ENCODE measurements around the gene KRTAP29-1.
"Not testable (repeated sequence)": the region's sequence is repeated elsewhere in the genome, so short reads cannot be mapped to it uniquely, and the experiment has no call there.

The KRTAP29-1 gene

DNA sequence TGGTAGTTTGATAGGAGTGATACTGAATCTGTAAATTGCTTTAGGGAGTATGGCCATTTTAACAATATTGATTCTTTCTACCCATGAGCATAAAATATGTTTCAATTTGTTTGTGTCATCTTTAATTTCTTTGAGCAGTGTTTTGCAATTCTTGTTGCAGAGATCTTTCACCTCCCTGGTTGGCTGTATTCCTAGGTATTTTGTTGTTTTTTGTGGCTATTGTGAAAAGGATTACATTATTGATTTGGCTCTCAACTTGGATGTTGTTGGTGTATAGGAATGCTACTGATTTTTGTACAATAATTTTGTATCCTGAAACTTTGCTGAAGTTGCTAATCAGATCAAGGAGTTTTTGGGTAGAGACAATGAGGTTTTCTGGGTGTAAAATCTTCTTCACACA, 44.2 kb downstream of the KRTAP29-1 start:
- ATAC-seq = no peak
- TF ChIP-seq OSR1 (CRISPR knock-in tag; IDR thresholded peaks at IDR 0.05) (no peak), CSDC2 (CRISPR knock-in tag; IDR thresholded peaks at IDR 0.05) (no peak), ZFP3 (CRISPR knock-in tag; IDR thresholded peaks at IDR 0.05) (no peak), BACH2 (CRISPR knock-in tag; IDR thresholded peaks at IDR 0.05; ENCODE audit: borderline replicate concordance) (no peak), ARNTL (CRISPR knock-in tag; IDR thresholded peaks at IDR 0.05; ENCODE audit: borderline replicate concordance, low read depth) (no peak), RARB (CRISPR knock-in tag; IDR thresholded peaks at IDR 0.05) (no peak), TCF4 (CRISPR knock-in tag; IDR thresholded peaks at IDR 0.05; ENCODE audit: borderline replicate concordance) (no peak), ESRRG (CRISPR knock-in tag; IDR thresholded peaks at IDR 0.05) (no peak), ZFP30 (CRISPR knock-in tag; IDR thresholded peaks at IDR 0.05) (no peak), PPARA (CRISPR knock-in tag; IDR thresholded peaks at IDR 0.05; ENCODE audit: borderline replicate concordance) (no peak), SNAI2 (CRISPR knock-in tag; IDR thresholded peaks at IDR 0.05) (no peak), ZNF70 (CRISPR knock-in tag; IDR thresholded peaks at IDR 0.05) (no peak), ISL1 (CRISPR knock-in tag; IDR thresholded peaks at IDR 0.05) (no peak)
- TF ChIP-seq, protein P1, sequence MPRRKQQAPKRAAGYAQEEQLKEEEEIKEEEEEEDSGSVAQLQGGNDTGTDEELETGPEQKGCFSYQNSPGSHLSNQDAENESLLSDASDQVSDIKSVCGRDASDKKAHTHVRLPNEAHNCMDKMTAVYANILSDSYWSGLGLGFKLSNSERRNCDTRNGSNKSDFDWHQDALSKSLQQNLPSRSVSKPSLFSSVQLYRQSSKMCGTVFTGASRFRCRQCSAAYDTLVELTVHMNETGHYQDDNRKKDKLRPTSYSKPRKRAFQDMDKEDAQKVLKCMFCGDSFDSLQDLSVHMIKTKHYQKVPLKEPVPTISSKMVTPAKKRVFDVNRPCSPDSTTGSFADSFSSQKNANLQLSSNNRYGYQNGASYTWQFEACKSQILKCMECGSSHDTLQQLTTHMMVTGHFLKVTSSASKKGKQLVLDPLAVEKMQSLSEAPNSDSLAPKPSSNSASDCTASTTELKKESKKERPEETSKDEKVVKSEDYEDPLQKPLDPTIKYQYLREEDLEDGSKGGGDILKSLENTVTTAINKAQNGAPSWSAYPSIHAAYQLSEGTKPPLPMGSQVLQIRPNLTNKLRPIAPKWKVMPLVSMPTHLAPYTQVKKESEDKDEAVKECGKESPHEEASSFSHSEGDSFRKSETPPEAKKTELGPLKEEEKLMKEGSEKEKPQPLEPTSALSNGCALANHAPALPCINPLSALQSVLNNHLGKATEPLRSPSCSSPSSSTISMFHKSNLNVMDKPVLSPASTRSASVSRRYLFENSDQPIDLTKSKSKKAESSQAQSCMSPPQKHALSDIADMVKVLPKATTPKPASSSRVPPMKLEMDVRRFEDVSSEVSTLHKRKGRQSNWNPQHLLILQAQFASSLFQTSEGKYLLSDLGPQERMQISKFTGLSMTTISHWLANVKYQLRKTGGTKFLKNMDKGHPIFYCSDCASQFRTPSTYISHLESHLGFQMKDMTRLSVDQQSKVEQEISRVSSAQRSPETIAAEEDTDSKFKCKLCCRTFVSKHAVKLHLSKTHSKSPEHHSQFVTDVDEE (CRISPR knock-in tag; IDR thresholded peaks at IDR 0.05) = no peak
- TF ChIP-seq, protein P2, sequence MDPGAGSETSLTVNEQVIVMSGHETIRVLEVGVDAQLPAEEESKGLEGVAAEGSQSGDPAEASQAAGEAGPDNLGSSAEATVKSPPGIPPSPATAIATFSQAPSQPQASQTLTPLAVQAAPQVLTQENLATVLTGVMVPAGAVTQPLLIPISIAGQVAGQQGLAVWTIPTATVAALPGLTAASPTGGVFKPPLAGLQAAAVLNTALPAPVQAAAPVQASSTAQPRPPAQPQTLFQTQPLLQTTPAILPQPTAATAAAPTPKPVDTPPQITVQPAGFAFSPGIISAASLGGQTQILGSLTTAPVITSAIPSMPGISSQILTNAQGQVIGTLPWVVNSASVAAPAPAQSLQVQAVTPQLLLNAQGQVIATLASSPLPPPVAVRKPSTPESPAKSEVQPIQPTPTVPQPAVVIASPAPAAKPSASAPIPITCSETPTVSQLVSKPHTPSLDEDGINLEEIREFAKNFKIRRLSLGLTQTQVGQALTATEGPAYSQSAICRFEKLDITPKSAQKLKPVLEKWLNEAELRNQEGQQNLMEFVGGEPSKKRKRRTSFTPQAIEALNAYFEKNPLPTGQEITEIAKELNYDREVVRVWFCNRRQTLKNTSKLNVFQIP (CRISPR knock-in tag; IDR thresholded peaks at IDR 0.05; ENCODE audit: borderline replicate concordance, low read depth) = no peak

DNA sequence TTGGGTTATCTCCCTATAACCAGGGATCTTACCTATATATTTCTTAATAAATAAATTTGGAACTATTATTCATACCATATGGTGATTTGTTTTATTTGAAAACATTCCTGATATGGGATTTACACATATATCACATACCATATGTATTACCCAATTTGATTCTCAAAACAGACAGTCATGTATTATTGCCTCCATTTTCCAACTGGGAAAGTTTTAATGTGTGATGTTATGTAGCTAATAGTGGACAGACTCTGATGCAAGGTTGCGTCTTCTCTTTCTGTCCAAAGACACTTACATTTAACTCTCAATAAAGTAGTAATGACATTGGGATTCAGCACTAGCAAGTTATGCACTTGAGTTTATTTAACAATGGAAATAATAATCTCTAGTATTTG, 46.4 kb downstream of the KRTAP29-1 start:
- TF ChIP-seq BACH2 (CRISPR knock-in tag; IDR thresholded peaks at IDR 0.05; ENCODE audit: borderline replicate concordance) (no peak), ZNF8 (CRISPR knock-in tag; IDR thresholded peaks at IDR 0.05) (no peak), OSR1 (CRISPR knock-in tag; IDR thresholded peaks at IDR 0.05) (no peak)
- TF ChIP-seq, protein P1 (CRISPR knock-in tag; IDR thresholded peaks at IDR 0.05) = no peak
- TF ChIP-seq, protein P3, sequence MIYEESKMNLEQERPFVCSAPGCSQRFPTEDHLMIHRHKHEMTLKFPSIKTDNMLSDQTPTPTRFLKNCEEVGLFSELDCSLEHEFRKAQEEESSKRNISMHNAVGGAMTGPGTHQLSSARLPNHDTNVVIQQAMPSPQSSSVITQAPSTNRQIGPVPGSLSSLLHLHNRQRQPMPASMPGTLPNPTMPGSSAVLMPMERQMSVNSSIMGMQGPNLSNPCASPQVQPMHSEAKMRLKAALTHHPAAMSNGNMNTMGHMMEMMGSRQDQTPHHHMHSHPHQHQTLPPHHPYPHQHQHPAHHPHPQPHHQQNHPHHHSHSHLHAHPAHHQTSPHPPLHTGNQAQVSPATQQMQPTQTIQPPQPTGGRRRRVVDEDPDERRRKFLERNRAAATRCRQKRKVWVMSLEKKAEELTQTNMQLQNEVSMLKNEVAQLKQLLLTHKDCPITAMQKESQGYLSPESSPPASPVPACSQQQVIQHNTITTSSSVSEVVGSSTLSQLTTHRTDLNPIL (CRISPR knock-in tag; IDR thresholded peaks at IDR 0.05; ENCODE audit: low read depth) = no peak
- TF ChIP-seq, protein P4, sequence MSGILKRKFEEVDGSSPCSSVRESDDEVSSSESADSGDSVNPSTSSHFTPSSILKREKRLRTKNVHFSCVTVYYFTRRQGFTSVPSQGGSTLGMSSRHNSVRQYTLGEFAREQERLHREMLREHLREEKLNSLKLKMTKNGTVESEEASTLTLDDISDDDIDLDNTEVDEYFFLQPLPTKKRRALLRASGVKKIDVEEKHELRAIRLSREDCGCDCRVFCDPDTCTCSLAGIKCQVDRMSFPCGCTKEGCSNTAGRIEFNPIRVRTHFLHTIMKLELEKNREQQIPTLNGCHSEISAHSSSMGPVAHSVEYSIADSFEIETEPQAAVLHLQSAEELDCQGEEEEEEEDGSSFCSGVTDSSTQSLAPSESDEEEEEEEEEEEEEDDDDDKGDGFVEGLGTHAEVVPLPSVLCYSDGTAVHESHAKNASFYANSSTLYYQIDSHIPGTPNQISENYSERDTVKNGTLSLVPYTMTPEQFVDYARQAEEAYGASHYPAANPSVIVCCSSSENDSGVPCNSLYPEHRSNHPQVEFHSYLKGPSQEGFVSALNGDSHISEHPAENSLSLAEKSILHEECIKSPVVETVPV (CRISPR knock-in tag; IDR thresholded peaks at IDR 0.05) = no peak
- ATAC-seq = no peak

DNA sequence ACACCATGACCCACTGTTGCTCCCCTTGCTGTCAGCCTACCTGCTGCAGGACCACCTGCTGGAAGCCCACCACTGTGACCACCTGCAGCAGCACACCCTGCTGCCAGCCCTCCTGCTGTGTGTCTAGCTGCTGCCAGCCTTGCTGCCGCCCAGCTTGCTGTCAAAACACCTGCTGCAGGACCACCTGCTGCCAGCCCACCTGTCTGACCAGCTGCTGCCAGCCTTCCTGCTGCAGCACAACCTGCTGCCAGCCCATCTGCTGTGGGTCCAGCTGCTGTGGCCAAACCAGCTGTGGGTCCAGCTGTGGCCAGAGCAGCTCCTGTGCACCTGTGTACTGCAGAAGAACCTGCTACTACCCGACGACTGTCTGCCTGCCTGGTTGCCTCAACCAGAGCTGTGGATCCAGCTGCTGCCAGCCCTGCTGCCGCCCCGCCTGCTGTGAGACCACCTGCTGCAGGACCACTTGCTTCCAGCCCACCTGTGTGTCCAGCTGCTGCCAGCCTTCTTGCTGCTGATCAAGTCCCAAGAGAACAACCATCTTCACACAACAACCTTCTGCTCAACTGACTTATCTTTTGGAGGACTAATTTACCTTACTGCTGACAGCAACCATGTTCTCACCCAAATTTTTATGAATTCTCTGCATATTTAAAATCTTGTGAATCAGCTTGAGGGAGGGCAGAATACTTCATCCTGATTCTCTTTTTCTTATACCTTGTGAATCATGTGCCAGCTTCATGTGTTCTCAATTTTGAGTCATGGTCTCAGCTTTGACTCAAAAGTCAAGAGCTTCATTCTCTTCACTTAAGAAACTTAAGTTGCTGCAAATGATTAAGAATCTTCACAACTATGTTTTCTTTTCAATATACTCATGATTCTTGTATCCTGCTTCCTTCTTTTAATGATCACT, 47.0 kb downstream of the KRTAP29-1 start, which contains the start of gene KRTAP9-9:
Gene KRTAP9-9 (plus strand): TSS at position 4 of the 910 bp plus-strand sequence.
- ATAC-seq = not testable (repeated sequence)
